ENCODE measurements around the gene SUPT20H. TPM values are rescaled to one million over a fixed set of nuclear protein-coding genes. Genes with fewer than 3 reads are reported as not detected.
"Not testable (repeated sequence)": the region's sequence is repeated elsewhere in the genome, so short reads cannot be mapped to it uniquely, and the experiment has no call there.

SUPT20H gene
- total RNA-seq, 1 donor from 2014 or later: 44.6 TPM

DNA sequence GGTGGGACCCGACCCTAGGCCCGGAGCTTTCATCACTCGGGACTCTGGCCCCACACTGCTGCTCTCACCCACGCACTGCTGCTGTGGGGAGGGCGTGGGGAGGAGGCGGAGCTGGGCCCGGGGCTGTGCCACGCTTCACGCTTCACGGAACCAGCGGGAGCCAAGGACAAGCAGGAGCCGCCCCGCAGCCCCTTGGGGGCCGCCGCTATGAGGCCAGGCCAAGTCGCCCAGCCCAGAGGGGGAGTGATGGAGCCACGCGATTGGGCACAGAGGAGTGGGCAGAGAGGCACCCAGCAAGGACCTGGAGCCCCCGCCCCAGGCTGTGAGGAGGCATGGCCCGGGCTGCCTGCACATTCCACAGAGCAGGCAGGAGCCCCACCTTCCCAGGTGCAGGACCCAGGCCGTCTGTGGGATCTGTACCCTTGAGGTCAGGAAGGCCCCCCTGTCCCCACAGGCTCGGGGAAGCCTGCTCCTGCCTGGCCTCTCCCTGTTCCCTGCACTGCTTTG lies 10.2 kb upstream of the SUPT20H start:
- DNase-seq: no peak

GRCh38 chr13:37068962-37069361 lies 9.5 kb upstream of the SUPT20H start:
- DNase-seq: peak; percentile 38

DNA sequence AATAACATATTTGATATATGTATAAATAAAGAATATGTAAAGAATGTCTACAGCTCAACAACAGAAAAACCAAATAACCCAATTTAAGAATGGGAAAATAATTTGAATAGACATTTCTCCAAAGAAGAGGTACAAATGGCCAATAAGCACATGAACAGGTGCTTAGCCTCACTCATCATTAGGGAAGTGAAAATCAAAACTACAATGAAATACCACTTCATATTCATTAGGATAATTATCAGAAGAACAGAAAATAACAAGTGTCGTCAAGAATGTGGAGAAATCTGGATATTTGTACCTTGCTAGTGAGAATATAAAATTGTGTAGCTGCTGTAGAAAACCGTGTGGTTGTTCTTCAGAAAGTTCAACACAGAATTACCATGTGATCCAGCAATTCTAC lies 8.4 kb upstream of the SUPT20H start:
- no peak for DNase-seq

GRCh38 chr13:37065890-37066526 lies 6.5 kb upstream of the SUPT20H start:
- DNase-seq: no peak

DNA sequence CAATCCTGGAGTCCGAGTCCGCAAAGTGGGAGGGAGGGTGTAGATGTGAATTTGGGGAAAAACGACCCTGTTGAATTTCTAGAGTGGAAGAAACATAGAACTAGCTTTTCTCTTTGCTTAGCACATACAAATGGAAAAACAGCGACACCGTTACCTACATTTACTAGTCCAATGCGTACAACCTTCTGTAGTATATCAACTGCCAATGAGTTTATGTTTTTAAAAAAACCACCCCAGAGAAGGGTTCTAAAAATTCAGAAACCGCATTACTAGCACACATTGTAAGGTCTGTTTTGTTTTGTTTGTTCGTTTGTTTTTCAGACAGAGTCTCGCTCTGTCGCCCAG lies 332 bp upstream of the SUPT20H start:
- no peak for DNase-seq

GRCh38 chr13:37056228-37056627 lies 3.3 kb downstream of the SUPT20H start:
- not testable (repeated sequence) for DNase-seq

GRCh38 chr13:37053111-37053510 lies 6.4 kb downstream of the SUPT20H start:
- not testable (repeated sequence) for DNase-seq

DNA sequence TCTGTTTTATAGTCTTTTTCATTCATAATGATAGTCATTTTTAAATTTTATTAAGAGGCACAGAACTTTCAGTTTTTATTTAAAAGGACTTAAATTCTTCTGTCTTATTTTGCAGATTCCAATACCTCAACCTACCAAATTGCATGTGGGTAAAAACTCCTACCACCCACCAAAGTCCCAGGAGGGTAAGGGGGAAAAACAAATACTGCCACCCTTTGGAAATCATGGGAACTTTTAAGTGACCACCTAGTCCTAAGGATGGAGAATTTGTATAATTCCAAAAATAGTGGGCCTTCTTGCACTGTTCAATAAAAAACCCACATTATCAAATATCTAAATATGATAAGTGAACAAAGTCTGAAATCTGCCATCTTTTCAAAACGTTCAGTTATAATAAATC lies 9.7 kb downstream of the SUPT20H start:
- no peak for DNase-seq

DNA sequence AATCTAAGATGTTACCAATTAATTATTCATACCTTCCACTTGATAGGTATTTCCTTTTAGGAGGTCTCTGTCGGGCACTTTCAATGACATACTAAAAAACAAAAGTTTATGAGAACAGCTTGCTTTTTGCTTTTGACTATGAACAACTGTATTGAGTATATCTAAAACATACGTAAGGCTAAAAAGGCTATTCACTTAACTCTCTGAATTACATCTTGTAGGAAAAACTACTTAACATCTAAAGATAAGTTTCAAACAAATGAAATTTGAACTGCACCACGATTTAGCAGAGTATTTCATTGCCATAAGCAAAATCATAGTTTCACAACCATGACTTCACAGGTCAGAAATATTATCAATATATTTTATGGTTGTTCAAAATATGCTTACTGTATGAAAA lies 11.6 kb downstream of the SUPT20H start:
- no peak for DNase-seq

GRCh38 chr13:37047032-37047431 lies 12.5 kb downstream of the SUPT20H start:
- DNase-seq: no peak

DNA sequence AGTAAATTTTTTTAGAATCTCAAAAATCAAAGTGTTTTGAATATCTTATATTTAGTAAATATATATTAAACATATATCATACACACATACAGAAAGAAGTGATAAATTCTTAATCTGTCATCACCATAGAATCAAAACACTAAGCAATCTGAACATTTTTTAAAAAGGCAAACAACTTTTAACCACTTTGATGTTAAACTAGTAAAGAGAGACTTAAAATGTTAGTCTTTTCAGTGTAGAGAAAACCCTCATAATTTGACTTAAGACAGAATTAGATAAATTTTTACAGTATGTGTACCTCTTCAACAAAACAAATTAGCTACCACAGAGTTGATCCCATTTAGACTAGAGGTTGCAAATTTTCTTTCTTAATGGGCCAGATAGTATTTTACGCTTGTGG lies 13.4 kb downstream of the SUPT20H start:
- no peak for DNase-seq

DNA sequence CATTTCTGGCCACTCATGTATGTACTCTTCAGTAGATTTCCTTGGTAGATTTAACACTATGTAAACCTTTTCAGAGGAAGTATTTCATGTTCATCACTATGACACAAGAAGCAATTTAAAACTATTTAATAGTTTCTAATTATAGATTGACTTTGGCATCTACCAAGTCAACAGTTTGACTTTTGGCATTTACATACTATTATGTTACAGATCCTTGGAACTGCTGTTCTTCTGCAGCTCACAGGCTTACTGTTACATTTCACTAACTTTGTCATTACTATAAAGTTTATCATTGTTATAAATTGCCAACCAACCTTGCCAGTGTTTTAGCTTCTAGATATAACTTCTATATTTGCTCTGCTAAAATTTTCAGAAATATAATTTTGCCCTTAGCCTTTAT lies 18.7 kb downstream of the SUPT20H start:
- no peak for DNase-seq

DNA sequence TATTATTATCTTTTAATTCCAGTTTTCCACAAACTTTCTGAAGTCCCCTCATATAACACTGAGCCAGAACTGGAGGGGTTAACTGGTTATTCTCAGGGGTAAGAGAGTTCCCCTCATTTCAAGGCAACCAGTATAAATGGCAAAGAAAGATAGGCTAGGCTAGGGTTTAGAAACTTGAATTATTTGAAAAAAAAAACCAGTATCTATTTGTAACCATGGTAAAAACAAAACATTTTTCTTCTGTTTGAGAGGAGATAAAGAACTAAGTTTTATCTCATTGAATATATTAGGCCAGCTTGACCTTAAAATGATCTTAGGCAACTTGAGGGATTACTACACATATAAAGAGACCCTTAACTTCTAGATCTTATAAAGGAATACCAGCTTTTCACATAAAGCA lies 19.6 kb downstream of the SUPT20H start:
- DNase-seq: no peak

DNA sequence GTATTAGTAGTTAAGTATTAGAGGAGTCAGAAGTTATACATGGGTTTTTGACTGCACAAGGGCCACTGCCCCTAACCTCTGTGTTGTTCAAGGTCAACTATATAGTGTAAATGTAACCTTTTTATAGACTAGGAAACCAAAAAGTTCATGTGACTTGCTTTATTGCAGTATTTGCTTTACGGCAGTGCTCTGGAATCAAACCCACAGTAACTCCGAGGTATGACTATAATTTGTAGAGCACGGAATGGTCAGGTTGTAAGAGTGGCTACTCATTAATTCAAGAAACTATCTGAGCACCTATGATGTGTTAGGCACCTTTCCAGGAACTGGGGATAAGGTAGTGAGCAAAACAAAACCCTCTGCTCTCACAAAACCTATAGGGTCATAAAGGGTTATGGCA lies 22.2 kb downstream of the SUPT20H start:
- DNase-seq: no peak

- peak; percentile 20 for DNase-seq
Measured at GRCh38 chr13:37029617-37030016, 29.9 kb downstream of the SUPT20H start.

- DNase-seq: no peak
Measured at GRCh38 chr13:37027639-37028038, 31.8 kb downstream of the SUPT20H start.

GRCh38 chr13:37026771-37027170 lies 32.7 kb downstream of the SUPT20H start:
- peak; percentile 25 for DNase-seq

DNA sequence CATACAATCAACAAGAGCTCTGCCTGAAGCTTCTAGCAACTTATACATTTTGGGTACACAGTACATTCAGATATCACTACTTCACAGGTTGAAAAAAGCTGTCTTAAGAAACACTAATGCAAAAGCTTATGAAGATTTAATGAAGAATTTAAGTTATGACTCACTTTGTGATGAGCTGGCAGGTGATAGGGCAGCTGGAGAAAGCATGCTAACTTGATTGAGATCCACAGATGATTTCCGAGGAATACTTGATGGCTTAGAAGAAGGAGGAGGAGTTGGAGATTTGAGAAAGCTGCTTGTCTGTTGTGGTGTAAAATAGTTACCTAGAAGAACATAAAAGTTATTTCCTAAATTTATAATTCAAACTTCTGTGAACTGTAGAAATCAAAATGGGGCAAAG lies 35.6 kb downstream of the SUPT20H start:
- DNase-seq: peak; percentile 5

DNA sequence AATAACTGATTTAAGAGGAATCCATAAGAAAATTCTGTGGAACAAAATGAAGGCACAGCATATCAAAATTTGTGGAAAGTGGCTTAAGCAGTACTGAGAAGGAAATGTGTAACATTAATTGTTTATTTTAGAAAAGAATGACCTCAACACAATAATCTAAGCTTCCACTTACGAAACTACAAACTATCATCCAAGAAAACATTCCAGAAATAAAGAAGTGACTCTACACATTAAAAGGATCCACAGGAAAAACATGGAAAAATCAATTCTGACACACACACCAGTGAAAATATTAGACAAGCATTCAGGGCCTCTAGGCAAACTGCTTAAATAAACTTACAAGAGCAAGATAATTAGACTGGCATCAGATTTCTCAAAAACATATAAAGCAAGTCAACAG lies 44.9 kb downstream of the SUPT20H start:
- no peak for DNase-seq

- DNase-seq: no peak
Measured at GRCh38 chr13:37011788-37012187, 47.7 kb downstream of the SUPT20H start.

DNA sequence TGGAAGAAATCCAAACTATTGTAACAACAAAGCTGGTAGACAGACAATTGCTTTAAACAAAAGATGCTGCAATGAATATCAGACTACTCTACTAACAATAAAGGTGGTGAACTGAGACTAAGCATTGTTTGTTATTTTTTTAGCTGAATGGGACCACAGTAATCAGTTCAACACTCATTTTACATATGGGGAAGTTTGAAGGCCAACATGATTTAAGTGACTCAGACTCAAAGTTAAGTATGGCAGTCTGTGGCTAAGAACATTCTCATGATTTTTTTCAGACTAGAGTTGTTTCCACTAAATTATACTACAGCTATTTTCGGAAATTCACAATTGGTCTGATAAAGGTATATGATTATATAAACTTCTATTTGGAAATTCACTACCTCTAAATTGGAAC lies 48.5 kb downstream of the SUPT20H start:
- peak; percentile 4 for DNase-seq

- no peak for DNase-seq
Measured at GRCh38 chr13:37010424-37010823, 49.1 kb downstream of the SUPT20H start.

GRCh38 chr13:37009692-37010091 lies 49.8 kb downstream of the SUPT20H start:
- DNase-seq: no peak

DNA sequence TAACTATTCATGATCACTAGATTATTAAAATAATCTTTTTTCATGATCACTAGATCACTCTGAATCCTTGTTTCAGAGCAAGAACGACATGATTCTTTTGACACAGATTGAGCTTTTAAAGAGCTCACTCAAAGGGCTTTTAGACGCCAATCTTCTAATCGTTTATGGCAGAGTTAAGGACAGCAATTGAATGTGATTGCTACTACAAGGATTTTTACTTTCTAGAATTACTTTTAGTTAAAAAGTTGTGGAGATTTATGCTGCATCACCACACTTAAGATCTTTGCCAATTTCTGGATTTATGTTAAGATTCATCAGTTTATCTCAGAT lies 57.6 kb downstream of the SUPT20H start:
- DNase-seq: no peak

DNA sequence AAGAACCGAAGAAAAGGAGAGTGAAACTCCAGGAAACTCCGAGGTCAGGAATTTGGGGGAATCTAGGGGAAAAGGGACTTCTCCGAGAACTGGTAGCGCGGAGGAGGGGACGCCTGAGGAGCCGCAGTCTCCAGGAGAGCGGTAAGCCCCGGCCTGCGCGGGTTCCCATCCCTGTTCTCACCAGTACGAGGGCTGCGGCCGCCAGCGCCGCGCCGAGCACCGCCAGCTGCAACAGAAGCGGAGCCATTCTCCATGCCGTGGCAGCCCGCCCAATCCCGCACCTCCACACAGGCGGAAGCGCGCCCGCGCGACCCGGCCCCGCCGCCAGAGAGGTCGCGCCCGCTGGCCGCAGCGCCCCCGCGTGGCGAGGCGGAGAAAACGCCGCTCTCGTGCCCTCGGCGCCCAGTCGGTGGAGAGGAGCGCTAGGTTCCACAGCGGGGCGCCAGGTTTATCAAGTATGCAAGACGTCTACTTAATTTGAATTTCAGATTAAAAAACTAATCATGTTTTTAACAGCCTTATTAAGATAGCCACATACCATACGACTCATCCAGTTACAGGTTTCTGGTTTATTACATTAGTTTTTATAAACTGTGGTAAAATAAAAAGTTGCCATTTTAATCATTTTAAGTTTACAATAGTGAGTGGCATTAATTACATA lies 60.3 kb downstream of the SUPT20H start, which contains the start of gene ALG5:
Gene ALG5 (minus strand): TSS at position 287 of the 661 bp plus-strand sequence. CDS start 40 bp downstream, at position 247.
- peak; percentile 94 for DNase-seq

Data from dermis blood vessel endothelial cell (primary cell).